Trophoblast cell (in vitro differentiated cells and primary cell): ENCODE measurements around the gene ABCG4.
A peak's percentile ranks its signal among the peaks of the same experiment; 100 is the strongest.
"Not testable (repeated sequence)": the region's sequence is repeated elsewhere in the genome, so short reads cannot be mapped to it uniquely, and the experiment has no call there.

Source experiments
- DNase-seq, 2 donors: peaks; one replicate each; pipeline ENCODE4 v3.0.0-alpha.2; 2016
- H2AFZ ChIP-seq: 2 replicates; pipeline ENCODE4 v1.6.1; 2013; ENCODE audit warnings: low read length, moderate library complexity, mild to moderate bottlenecking; ENCODE audit not compliant: insufficient read depth, poor library complexity
- H2AK5ac ChIP-seq: 2 replicates; pipeline ENCODE4 v1.6.1; 2013; ENCODE audit warnings: mild to moderate bottlenecking, low read length
- H2BK120ac ChIP-seq: 2 replicates; pipeline ENCODE4 v1.6.1; 2013; ENCODE audit warnings: low read length, mild to moderate bottlenecking, moderate library complexity; ENCODE audit not compliant: insufficient read depth, poor library complexity
- H2BK12ac ChIP-seq: 2 replicates; pipeline ENCODE4 v1.6.1; 2013; ENCODE audit warnings: mild to moderate bottlenecking, low read length, moderate library complexity
- H2BK5ac ChIP-seq: 2 replicates; pipeline ENCODE4 v1.6.1; 2013; ENCODE audit warnings: low read length, low read depth, moderate library complexity, mild to moderate bottlenecking; ENCODE audit not compliant: poor library complexity
- H3K14ac ChIP-seq: 2 replicates; pipeline ENCODE4 v1.6.1; 2013; ENCODE audit warnings: mild to moderate bottlenecking, low read length
- H3K18ac ChIP-seq: 2 replicates; pipeline ENCODE4 v1.6.1; 2013; ENCODE audit warnings: mild to moderate bottlenecking, low read length
- H3K23ac ChIP-seq: 2 replicates; pipeline ENCODE4 v1.6.1; 2013; ENCODE audit warnings: low read length
- H3K27ac ChIP-seq: 2 replicates; pipeline ENCODE4 v1.5.1; 2013; ENCODE audit warnings: low read depth, mild to moderate bottlenecking, inconsistent platforms, low read length, moderate library complexity
- H3K27me3 ChIP-seq: 2 replicates; pipeline ENCODE4 v1.6.1; 2013; ENCODE audit warnings: inconsistent platforms, mild to moderate bottlenecking, low read length, moderate library complexity; ENCODE audit not compliant: insufficient read depth
- H3K36me3 ChIP-seq, 2 experiments: 1 replicate in 1 of 2; 2 replicates in 1 of 2; pipeline ENCODE4 v1.6.1; 2013; ENCODE audit warnings: low read length in 2 of 2, mild to moderate bottlenecking in 2 of 2, moderate library complexity in 1 of 2; ENCODE audit not compliant: insufficient read depth in 2 of 2, control insufficient read depth in 1 of 2
- H3K4ac ChIP-seq: 2 replicates; pipeline ENCODE4 v1.6.1; 2013; ENCODE audit warnings: low read depth, mild to moderate bottlenecking, low read length, moderate library complexity
- H3K4me1 ChIP-seq, 2 experiments: 1 replicate in 1 of 2; 2 replicates in 1 of 2; pipeline ENCODE4 v1.6.1; 2013; ENCODE audit warnings: low read length in 2 of 2, mild to moderate bottlenecking in 2 of 2, moderate library complexity in 1 of 2; ENCODE audit not compliant: insufficient read depth in 2 of 2, control insufficient read depth in 1 of 2
- H3K4me2 ChIP-seq: 2 replicates; pipeline ENCODE4 v1.6.1; 2013; ENCODE audit warnings: inconsistent platforms, mild to moderate bottlenecking, low read length, moderate library complexity
- H3K4me3 ChIP-seq: 2 replicates; pipeline ENCODE4 v1.5.1; 2013; ENCODE audit warnings: mild to moderate bottlenecking, low read depth, low read length, inconsistent platforms
- H3K79me1 ChIP-seq: one replicate; pipeline ENCODE4 v1.6.1; 2013; ENCODE audit warnings: low read length
- H3K79me2 ChIP-seq: 2 replicates; pipeline ENCODE4 v1.6.1; 2013; ENCODE audit warnings: low read length, mild to moderate bottlenecking; ENCODE audit not compliant: control insufficient read depth, insufficient read depth, poor library complexity
- H3K9ac ChIP-seq: 2 replicates; pipeline ENCODE4 v1.6.1; 2013; ENCODE audit warnings: mild to moderate bottlenecking, low read length
- H3K9me3 ChIP-seq: 2 replicates; pipeline ENCODE4 v1.6.1; 2013; ENCODE audit warnings: low read depth, mild to moderate bottlenecking, control low read depth, inconsistent platforms, low read length; ENCODE audit not compliant: insufficient read depth
- H4K12ac ChIP-seq: 2 replicates; pipeline ENCODE4 v1.6.1; 2013; ENCODE audit warnings: low read depth, mild to moderate bottlenecking, low read length, moderate library complexity
- H4K8ac ChIP-seq: 2 replicates; pipeline ENCODE4 v1.6.1; 2013; ENCODE audit warnings: low read depth, mild to moderate bottlenecking, low read length, moderate library complexity
- H4K91ac ChIP-seq: one replicate; pipeline ENCODE4 v1.6.1; 2013; ENCODE audit warnings: low read depth, mild to moderate bottlenecking, low read length, moderate library complexity
- WGBS: extraction: QIAGEN DNeasy Blood & Tissue Kit; methylation state at CpG from one replicate; pipeline ENCODE4 v1.1.7; 2013; ENCODE audit warnings: missing lambda C conversion rate; ENCODE audit not compliant: insufficient read length, insufficient coverage; ENCODE audit errors: extremely low coverage; 5-methylcytosine and 5-hydroxymethylcytosine counted together

Gene ABCG4

DNA sequence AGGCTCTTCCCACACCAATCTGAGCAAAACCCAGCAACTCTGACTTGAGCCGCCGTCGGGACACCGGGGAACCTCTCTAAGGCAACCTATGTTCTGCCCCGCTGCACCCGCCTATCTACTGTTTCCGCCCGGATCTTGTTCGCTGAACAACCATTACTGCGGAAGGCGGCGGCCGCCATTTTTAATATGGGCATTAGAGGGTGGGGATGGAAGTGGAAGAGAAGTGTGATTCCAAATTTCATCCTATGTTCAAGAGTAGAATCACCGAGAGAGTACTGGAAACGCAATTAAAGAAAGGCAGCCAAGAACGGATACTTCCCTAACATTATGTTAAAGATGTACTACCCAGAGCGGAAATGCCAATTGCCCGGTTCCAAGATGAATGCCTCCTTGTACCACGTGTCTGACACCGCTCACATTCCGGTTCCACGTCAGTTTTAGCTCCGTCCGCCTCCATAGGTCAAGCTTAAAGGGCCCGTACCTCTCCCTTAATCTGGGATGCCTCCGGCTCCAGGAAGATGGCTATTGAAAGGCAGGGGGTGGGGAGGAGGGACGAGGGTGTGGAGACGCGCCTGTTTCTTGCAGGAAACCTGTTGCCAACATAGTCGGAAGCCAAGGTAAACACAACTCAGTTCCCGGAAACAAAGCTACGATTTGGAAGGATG, 47.0 kb upstream of the ABCG4 start, which contains the start of gene DPAGT1:
Gene DPAGT1, minus strand, starts transcription at position 95 of the 665 bp plus-strand sequence. CDS start 198 bp downstream, outside the sequence.
- Histone ChIP-seq H2BK5ac (peak within 1 kb of the TSS; percentile 76), H2BK120ac (peak within 1 kb of the TSS; percentile 67), H4K91ac (peak within 1 kb of the TSS; percentile 69), H2AFZ (peak within 1 kb of the TSS; percentile 83), H4K8ac (peak within 1 kb of the TSS; percentile 97), H3K9ac (peak within 1 kb of the TSS; percentile 90), H3K4me1 (peaks cover 16 to 20% of the 10 kb centered on the region in 2 experiments), H3K4me2 (peak within 1 kb of the TSS; percentile 75), H3K4ac (peak within 1 kb of the TSS; percentile 26), H2BK12ac (peak within 1 kb of the TSS; percentile 44), H3K14ac (peak within 1 kb of the TSS; percentile 86), H4K12ac (peak within 1 kb of the TSS; percentile 88), H3K23ac (no peak within 1 kb of the TSS), H3K9me3 (no peaks in the 10 kb centered on the region), H3K4me3 (peak within 1 kb of the TSS; percentile 84), H3K79me1 (peaks cover 12% of the 10 kb centered on the region), H3K36me3 (peaks cover 6 to 14% of the 10 kb centered on the region in 2 experiments), H3K27ac (peak within 1 kb of the TSS; percentile 70), H3K27me3 (no peaks in the 10 kb centered on the region), H3K79me2 (peaks cover 12% of the 10 kb centered on the region), H2AK5ac (peak within 1 kb of the TSS; percentile 78), H3K18ac (peak within 1 kb of the TSS; percentile 62)
- peak; percentile 96 to 97 for DNase-seq
- WGBS, result no CpG with 5 or more reads among the region's 32 CpGs

DNA sequence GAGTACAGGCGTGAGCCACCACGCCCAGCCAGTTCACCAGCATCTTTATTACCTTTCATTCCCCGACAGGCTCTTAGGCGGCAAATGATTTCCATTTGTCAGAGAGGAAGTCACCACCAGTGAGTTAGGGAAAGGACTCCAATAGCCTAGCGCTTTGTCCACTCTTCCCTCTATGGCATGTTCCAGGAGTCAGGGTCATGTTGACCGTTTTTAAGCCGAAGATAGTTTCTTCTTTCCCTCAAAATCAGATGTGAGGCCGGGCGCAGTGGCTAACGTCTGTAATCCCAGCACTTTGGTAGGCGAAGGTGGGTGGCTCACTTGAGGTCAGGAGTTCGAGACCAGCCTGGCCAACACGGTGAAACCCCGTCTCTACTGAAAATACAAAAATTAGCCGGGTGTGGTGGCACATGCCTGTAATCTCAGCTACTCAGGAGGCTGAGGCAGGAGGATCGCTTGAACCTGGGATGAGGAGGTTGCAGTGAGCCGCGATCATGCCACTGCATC, 45.6 kb upstream of the ABCG4 start:
- not testable (repeated sequence) for H3K27ac ChIP-seq, H3K4me2 ChIP-seq, H3K9me3 ChIP-seq, H2BK120ac ChIP-seq, H3K4me3 ChIP-seq, H2BK12ac ChIP-seq, H3K9ac ChIP-seq, H2AK5ac ChIP-seq, H3K23ac ChIP-seq, H3K4ac ChIP-seq, H3K36me3 ChIP-seq, H3K14ac ChIP-seq, H2BK5ac ChIP-seq, H3K27me3 ChIP-seq, H4K12ac ChIP-seq, H3K18ac ChIP-seq, H2AFZ ChIP-seq, H4K91ac ChIP-seq, DNase-seq
- H4K8ac ChIP-seq, result peak overlapping the region; percentile 37
- H3K79me2 ChIP-seq, result peaks cover 14% of the 10 kb centered on the region
- WGBS, result no CpG with 5 or more reads among the region's 18 CpGs
- peaks cover 21 to 25% of the 10 kb centered on the region in 2 experiments for H3K4me1 ChIP-seq
- H3K79me1 ChIP-seq, result peaks cover 13% of the 10 kb centered on the region

DNA sequence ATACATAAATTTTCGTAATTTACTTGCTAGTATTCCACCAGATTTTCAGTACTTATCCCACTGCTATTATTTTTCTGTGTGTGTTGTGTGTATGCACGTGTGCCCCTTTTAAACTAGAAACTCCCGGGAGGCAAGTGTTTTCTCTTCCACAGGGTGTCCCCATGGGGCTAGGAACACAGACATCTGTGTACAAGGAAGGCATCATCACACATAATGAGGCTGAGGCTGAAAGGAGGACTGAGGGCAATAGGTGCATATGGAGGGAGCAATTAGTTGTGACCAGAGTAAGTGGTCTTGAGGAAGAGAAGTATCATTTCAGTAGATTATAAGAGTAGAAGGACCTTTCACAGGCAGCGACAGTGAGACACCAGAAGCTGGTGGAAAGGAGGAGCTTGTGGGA, 45.1 kb upstream of the ABCG4 start:
- Histone ChIP-seq H3K4ac (no peak overlapping the region), H3K4me2 (no peak overlapping the region), H2AFZ (no peak overlapping the region), H3K23ac (no peak overlapping the region), H3K79me2 (peaks cover 14% of the 10 kb centered on the region), H3K79me1 (peaks cover 13% of the 10 kb centered on the region), H3K4me3 (no peak overlapping the region), H4K8ac (no peak overlapping the region), H2BK5ac (no peak overlapping the region), H3K18ac (no peak overlapping the region), H3K4me1 (peaks cover 25 to 30% of the 10 kb centered on the region in 2 experiments), H4K12ac (no peak overlapping the region), H2BK120ac (no peak overlapping the region), H3K27ac (no peak overlapping the region), H2BK12ac (no peak overlapping the region), H4K91ac (no peak overlapping the region), H2AK5ac (no peak overlapping the region), H3K27me3 (no peaks in the 10 kb centered on the region), H3K36me3 (no peaks in the 10 kb centered on the region), H3K9me3 (no peaks in the 10 kb centered on the region), H3K14ac (no peak overlapping the region), H3K9ac (no peak overlapping the region)
- no peak for DNase-seq
- WGBS, result no CpG with 5 or more reads among the region's 4 CpGs

DNA sequence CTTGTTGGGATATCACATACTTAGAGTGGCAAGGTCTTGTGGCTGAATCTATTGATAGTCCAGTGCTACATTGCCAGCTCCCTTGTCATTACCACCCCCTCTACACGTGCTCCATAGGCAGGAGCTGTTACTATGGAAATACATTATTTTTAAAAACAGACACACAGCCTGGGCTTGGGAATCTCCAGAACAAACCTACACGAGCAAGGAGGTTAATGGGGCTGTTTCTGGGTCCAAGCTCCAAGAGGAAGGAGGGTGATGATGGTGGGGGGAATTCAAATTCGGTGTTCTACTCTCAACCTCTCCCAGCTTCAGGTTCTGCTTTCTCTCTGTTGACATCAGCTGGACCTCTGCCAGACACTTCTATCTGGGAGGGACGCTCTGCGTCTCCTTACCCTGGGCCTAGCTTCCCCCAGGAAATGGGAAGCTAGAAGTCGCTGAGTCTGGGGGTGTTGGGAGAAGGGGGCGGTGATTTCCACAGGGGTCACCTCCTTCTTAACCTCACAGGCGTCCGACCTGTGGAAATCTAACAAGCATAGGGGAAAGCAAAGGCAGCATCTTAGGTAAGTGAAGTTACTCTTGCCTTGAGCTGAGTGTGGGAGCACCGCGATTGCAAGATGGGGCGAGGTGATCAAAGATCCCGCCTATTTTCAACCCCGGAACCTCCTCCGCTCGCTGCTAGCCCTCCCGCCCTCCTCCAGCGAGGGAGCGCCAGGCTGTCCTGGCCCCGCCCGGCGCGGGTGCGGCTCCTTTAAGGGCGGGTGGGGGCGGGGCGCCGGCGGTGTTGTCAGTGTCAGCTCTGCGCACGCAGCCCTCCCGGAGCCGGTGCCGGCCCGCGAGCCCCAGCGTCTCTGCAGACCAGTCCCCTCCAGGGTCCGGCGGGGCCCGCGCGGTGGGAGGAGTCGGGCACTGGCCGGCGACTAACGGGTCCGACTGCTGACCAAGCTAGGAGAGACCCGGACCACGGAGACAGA, 42.0 kb upstream of the ABCG4 start, which contains the start of gene C2CD2L:
Gene C2CD2L, plus strand, starts transcription at position 781 of the 974 bp plus-strand sequence. CDS start 398 bp downstream, outside the sequence.
- no peak within 1 kb of the TSS for H2AK5ac ChIP-seq
- peak within 1 kb of the TSS; percentile 80 for H4K91ac ChIP-seq
- H3K18ac ChIP-seq, result peak within 1 kb of the TSS; percentile 52
- H3K36me3 ChIP-seq, result peaks cover 1 to 6% of the 10 kb centered on the region in 2 experiments
- H3K14ac ChIP-seq, result peak within 1 kb of the TSS; percentile 54
- no peaks in the 10 kb centered on the region for H3K27me3 ChIP-seq
- H3K23ac ChIP-seq, result no peak within 1 kb of the TSS
- H2BK120ac ChIP-seq, result no peak within 1 kb of the TSS
- no peak within 1 kb of the TSS for H2BK12ac ChIP-seq
- peaks cover 17 to 18% of the 10 kb centered on the region in 2 experiments for H3K4me1 ChIP-seq
- no CpG with 5 or more reads among the region's 49 CpGs for WGBS
- peak within 1 kb of the TSS; percentile 88 for H4K8ac ChIP-seq
- peak within 1 kb of the TSS; percentile 13 for H3K4ac ChIP-seq
- peak; percentile 81 to 83 for DNase-seq
- no peak within 1 kb of the TSS for H3K27ac ChIP-seq
- peak within 1 kb of the TSS; percentile 81 for H3K4me3 ChIP-seq
- no peak within 1 kb of the TSS for H2BK5ac ChIP-seq
- H2AFZ ChIP-seq, result peak within 1 kb of the TSS; percentile 81
- peaks cover 10% of the 10 kb centered on the region for H3K79me1 ChIP-seq
- H3K9me3 ChIP-seq, result peaks cover 1% of the 10 kb centered on the region
- peak within 1 kb of the TSS; percentile 97 for H3K4me2 ChIP-seq
- peak within 1 kb of the TSS; percentile 68 for H3K9ac ChIP-seq
- peaks cover 5% of the 10 kb centered on the region for H3K79me2 ChIP-seq
- H4K12ac ChIP-seq, result peak within 1 kb of the TSS; percentile 49
